NCI-H774 (cell line): ENCODE measurements around the gene SMIM41.

Experiments
- DNase-seq: peaks from one replicate; lab custom pipeline; 2025; lab: John Stamatoyannopoulos, UW

SMIM41 gene

GRCh38 chr12:52063082-52063924 lies 16.2 kb upstream of the SMIM41 start:
- no peak for DNase-seq

GRCh38 chr12:52063981-52064649 lies 15.4 kb upstream of the SMIM41 start:
- no peak for DNase-seq

- DNase-seq = no peak
These were observed 13.0 kb upstream of the SMIM41 start for GRCh38 chr12:52066346-52067080.

- DNase-seq = no peak
These were observed 12.5 kb upstream of the SMIM41 start for GRCh38 chr12:52067081-52067374.

- DNase-seq = peak; percentile 96
These were observed 9.9 kb upstream of the SMIM41 start, which contains the start of gene ATG101 for GRCh38 chr12:52069327-52070184. TSS of gene ATG101 (plus strand) at chr12:52069978. CDS start at chr12:52073651, 3,673 bp downstream.

GRCh38 chr12:52070185-52070925 lies 9.1 kb upstream of the SMIM41 start:
- no peak for DNase-seq

- no peak for DNase-seq
These were observed 5.7 kb upstream of the SMIM41 start for GRCh38 chr12:52073531-52074381.

- peak; percentile 59 for DNase-seq
These were observed 4.4 kb upstream of the SMIM41 start for GRCh38 chr12:52074971-52075724.

GRCh38 chr12:52076811-52077210 lies 2.7 kb upstream of the SMIM41 start:
- no peak for DNase-seq

- no peak for DNase-seq
These were observed 1.2 kb upstream of the SMIM41 start for GRCh38 chr12:52078276-52078675.

GRCh38 chr12:52080403-52081251 lies 1.1 kb downstream of the SMIM41 start:
- DNase-seq = no peak

GRCh38 chr12:52081263-52081733 lies 1.8 kb downstream of the SMIM41 start:
- no peak for DNase-seq

- no peak for DNase-seq
These were observed 2.6 kb downstream of the SMIM41 start for GRCh38 chr12:52082026-52082668.

GRCh38 chr12:52082669-52082987 lies 3.1 kb downstream of the SMIM41 start:
- no peak for DNase-seq

GRCh38 chr12:52082988-52083637 lies 3.6 kb downstream of the SMIM41 start:
- DNase-seq = peak; percentile 51

- DNase-seq = no peak
These were observed 4.1 kb downstream of the SMIM41 start for GRCh38 chr12:52083638-52083996.

GRCh38 chr12:52084491-52085231 lies 5.2 kb downstream of the SMIM41 start:
- DNase-seq = no peak
